HL-60 (cell line): ENCODE data around the gene SHC3.

ENCODE experiments used
- DNase-seq, 2 experiments: peaks; one replicate each; pipeline ENCODE4 v3.0.0-alpha.2; 2010 to 2020; ENCODE audit warnings: low read depth in 1 of 2, low spot score in 1 of 2
- H3K27ac ChIP-seq: fragments of 250-450 bp; sonication (Bioruptor Pico); replicated peaks from 2 replicates; pipeline ENCODE4 v1.5.1; 2020; ENCODE audit warnings: mild to moderate bottlenecking, moderate library complexity
- H3K27me3 ChIP-seq: fragments of 250-450 bp; sonication (Bioruptor Pico); 2 replicates; pipeline ENCODE4 v1.5.1; 2021; ENCODE audit warnings: mild to moderate bottlenecking, moderate library complexity; ENCODE audit not compliant: insufficient read depth, poor library complexity, severe bottlenecking
- H3K4me3 ChIP-seq: replicated peaks from 2 replicates; pipeline ENCODE4 v1.5.1; 2011; ENCODE audit warnings: mild to moderate bottlenecking, control low read depth, low read length; ENCODE audit not compliant: insufficient read depth
- GABPA ChIP-seq: IDR thresholded peaks from 2 replicates; pipeline ENCODE4 v1.6.1; 2012; ENCODE audit warnings: low read depth
- POLR2AphosphoS5 ChIP-seq: IDR thresholded peaks from 2 replicates; pipeline ENCODE4 v1.6.1; 2012; ENCODE audit warnings: low read depth
- REST ChIP-seq: IDR thresholded peaks from 2 replicates; pipeline ENCODE4 v1.6.1; 2012; ENCODE audit warnings: low read depth; ENCODE audit not compliant: insufficient replicate concordance
- SPI1 ChIP-seq: IDR thresholded peaks from 2 replicates; pipeline ENCODE4 v1.6.1; 2012; ENCODE audit warnings: low read depth, mild to moderate bottlenecking, borderline replicate concordance
- TF ChIP-seq, protein P1 (sequence below): IDR thresholded peaks from one replicate; pipeline ENCODE4 v1.5.1; 2011; ENCODE audit warnings: low read length, control low read depth, inconsistent platforms; ENCODE audit not compliant: insufficient read depth

The SHC3 gene

GRCh38 chr9:89097219-89097618 is 81.4 kb downstream of the SHC3 start:
- no peak for DNase-seq
- no peak for TF ChIP-seq GABPA
- TF ChIP-seq POLR2AphosphoS5, result no peak
- no peak overlapping the region for H3K27ac ChIP-seq

GRCh38 chr9:89096807-89097206 is 81.8 kb downstream of the SHC3 start:
- TF ChIP-seq REST (no peak), SPI1 (no peak), GABPA (no peak), POLR2AphosphoS5 (no peak)
- TF ChIP-seq, protein P1, sequence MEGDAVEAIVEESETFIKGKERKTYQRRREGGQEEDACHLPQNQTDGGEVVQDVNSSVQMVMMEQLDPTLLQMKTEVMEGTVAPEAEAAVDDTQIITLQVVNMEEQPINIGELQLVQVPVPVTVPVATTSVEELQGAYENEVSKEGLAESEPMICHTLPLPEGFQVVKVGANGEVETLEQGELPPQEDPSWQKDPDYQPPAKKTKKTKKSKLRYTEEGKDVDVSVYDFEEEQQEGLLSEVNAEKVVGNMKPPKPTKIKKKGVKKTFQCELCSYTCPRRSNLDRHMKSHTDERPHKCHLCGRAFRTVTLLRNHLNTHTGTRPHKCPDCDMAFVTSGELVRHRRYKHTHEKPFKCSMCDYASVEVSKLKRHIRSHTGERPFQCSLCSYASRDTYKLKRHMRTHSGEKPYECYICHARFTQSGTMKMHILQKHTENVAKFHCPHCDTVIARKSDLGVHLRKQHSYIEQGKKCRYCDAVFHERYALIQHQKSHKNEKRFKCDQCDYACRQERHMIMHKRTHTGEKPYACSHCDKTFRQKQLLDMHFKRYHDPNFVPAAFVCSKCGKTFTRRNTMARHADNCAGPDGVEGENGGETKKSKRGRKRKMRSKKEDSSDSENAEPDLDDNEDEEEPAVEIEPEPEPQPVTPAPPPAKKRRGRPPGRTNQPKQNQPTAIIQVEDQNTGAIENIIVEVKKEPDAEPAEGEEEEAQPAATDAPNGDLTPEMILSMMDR, result no peak
- no peaks in the 10 kb centered on the region for H3K27me3 ChIP-seq
- no peak for DNase-seq
- H3K4me3 ChIP-seq, result no peak overlapping the region
- H3K27ac ChIP-seq, result no peak overlapping the region

More at GRCh38 chr9:89097219-89097618, 81.4 kb downstream of the SHC3 start:
- Histone ChIP-seq H3K27me3 (no peaks in the 10 kb centered on the region), H3K4me3 (no peak overlapping the region)

- no peak for DNase-seq
- H3K27me3 ChIP-seq, result no peaks in the 10 kb centered on the region
- no peak overlapping the region for H3K27ac ChIP-seq
- H3K4me3 ChIP-seq, result no peak overlapping the region
- TF ChIP-seq SPI1, result no peak
- no peak for TF ChIP-seq POLR2AphosphoS5
- no peak for TF ChIP-seq REST
- TF ChIP-seq, protein P1, result no peak
- TF ChIP-seq GABPA, result no peak
Observed at GRCh38 chr9:89095761-89096528, 82.7 kb downstream of the SHC3 start.

DNA sequence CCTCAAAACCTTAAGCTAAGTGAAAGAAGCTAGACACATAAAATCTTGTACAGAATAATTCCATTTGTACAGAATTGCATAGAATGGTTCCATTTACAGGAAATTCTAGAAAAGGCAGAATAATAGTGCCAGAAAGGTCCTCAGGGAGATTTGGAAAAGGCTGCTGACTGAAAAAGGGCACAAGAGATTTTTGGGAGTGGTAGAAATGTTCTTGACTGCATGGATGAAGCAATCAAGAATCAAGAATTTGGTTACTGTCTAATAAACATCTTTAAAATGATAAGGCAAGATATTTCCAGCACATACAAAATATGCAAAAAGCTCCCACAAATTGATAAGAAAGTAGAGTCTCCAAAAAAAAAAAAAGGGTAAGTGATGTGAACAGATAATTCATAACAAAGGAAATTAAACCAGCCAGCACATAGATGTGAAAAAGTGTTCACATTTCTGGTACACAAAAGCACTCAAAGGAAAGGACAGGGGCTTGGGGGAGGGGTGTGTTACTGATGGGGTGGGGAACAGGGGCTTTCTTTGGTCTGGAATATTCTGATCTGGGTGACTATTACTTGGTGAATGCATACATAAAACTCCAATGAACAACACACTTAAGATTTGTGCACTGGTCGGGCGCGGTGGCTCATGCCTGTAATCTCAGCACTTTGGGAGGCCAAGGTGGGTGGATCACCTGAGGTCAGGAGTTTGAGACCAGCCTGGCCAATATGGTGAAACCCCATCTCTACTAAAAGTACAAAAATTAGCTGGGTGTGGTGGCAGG is 85.2 kb downstream of the SHC3 start:
- H3K4me3 ChIP-seq, result no peak overlapping the region
- H3K27me3 ChIP-seq, result no peaks in the 10 kb centered on the region
- no peak overlapping the region for H3K27ac ChIP-seq
- no peak for TF ChIP-seq SPI1
- TF ChIP-seq POLR2AphosphoS5, result no peak
- no peak for TF ChIP-seq REST
- no peak for TF ChIP-seq GABPA
- TF ChIP-seq, protein P1, result no peak
- DNase-seq, result no peak
